ENCODE data around the gene PTGS2.

DNA sequence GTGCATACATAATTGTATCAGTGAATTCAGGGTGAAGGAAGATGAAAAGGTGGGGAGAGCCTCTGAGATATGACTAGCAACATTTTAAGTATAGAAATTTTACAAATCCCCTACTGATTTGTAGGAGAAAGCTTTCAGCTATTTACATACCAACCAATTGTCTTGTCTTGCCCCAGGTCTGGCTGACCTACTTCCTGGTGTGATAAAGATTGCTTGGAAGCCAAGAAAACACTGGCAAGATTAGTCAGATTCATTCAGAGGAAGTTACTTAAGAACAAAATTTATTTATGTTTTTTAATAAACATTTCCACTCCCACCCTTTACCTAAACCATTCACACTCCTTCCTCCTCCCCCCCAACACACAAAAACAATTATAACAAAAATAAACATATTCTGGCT is 17.5 kb downstream of the PTGS2 start:
- TF ChIP-seq POLR2AphosphoS5 (IDR thresholded peaks at IDR 0.05; ENCODE audit: low read depth, low read length) (no peak), TAF1 (IDR thresholded peaks at IDR 0.05; ENCODE audit: borderline replicate concordance, insufficient read depth, low read length) (no peak)
- TF ChIP-seq, protein P1, sequence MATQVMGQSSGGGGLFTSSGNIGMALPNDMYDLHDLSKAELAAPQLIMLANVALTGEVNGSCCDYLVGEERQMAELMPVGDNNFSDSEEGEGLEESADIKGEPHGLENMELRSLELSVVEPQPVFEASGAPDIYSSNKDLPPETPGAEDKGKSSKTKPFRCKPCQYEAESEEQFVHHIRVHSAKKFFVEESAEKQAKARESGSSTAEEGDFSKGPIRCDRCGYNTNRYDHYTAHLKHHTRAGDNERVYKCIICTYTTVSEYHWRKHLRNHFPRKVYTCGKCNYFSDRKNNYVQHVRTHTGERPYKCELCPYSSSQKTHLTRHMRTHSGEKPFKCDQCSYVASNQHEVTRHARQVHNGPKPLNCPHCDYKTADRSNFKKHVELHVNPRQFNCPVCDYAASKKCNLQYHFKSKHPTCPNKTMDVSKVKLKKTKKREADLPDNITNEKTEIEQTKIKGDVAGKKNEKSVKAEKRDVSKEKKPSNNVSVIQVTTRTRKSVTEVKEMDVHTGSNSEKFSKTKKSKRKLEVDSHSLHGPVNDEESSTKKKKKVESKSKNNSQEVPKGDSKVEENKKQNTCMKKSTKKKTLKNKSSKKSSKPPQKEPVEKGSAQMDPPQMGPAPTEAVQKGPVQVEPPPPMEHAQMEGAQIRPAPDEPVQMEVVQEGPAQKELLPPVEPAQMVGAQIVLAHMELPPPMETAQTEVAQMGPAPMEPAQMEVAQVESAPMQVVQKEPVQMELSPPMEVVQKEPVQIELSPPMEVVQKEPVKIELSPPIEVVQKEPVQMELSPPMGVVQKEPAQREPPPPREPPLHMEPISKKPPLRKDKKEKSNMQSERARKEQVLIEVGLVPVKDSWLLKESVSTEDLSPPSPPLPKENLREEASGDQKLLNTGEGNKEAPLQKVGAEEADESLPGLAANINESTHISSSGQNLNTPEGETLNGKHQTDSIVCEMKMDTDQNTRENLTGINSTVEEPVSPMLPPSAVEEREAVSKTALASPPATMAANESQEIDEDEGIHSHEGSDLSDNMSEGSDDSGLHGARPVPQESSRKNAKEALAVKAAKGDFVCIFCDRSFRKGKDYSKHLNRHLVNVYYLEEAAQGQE (IDR thresholded peaks at IDR 0.05; ENCODE audit: insufficient read depth in 1 of 2, low read depth in 2 of 2, low read length in 2 of 2) = no peak
